Thyroid gland (tissue), 4 donors: Measurements from ENCODE around the gene LDLRAD4. TPM values are rescaled to one million over a fixed set of nuclear protein-coding genes. Genes with fewer than 3 reads are reported as not detected.

ENCODE experiments used
- DNase-seq, 2 donors: peaks; one replicate each; pipeline ENCODE4 v3.0.0-alpha.2; 2019
- H3K27ac ChIP-seq, 3 donors: fragments of 200-600 bp; sonication (generic); 1 replicate in 2 of 3; 2 replicates in 1 of 3; pipeline ENCODE4 v1.5.1; 2016 to 2019; ENCODE audit warnings: mild to moderate bottlenecking in 1 of 3, moderate library complexity in 1 of 3
- H3K27me3 ChIP-seq: fragments of 200-600 bp; sonication (generic); one replicate; pipeline ENCODE4 v1.5.1; 2019
- H3K36me3 ChIP-seq, 2 donors: fragments of 200-600 bp; sonication (generic); one replicate each; pipeline ENCODE4 v1.5.1; 2016 to 2019
- H3K4me1 ChIP-seq, 2 donors: fragments of 200-600 bp; sonication (generic); one replicate each; pipeline ENCODE4 v1.5.1; 2017 to 2019
- H3K4me3 ChIP-seq, 3 donors: fragments of 200-600 bp; sonication (generic); replicated peaks in 1 of 3; 1 replicate in 2 of 3; 2 replicates in 1 of 3; pipeline ENCODE4 v1.5.1; 2016; ENCODE audit warnings: mild to moderate bottlenecking in 1 of 3
- H3K9me3 ChIP-seq: fragments of 200-600 bp; sonication (generic); one replicate; pipeline ENCODE4 v1.5.1; 2017
- CTCF ChIP-seq, 6 experiments: fragments of 200-600 bp in 3 of 6; fragments of 450-650 bp in 3 of 6; sonication (generic) in 3 of 6; IDR thresholded peaks; one replicate each; pipeline ENCODE4 v1.5.1; 2016 to 2019; ENCODE audit warnings: antibody characterized with exemption in 6 of 6, mild to moderate bottlenecking in 2 of 6, inconsistent platforms in 1 of 6, moderate library complexity in 1 of 6
- POLR2A ChIP-seq, 2 donors: fragments of 450-650 bp; IDR thresholded peaks; one replicate each; pipeline ENCODE4 v1.6.1; 2017; ENCODE audit warnings: antibody characterized with exemption in 2 of 2, mild to moderate bottlenecking in 2 of 2, moderate library complexity in 1 of 2
- WGBS, 2 donors: methylation state at CpG; one replicate each; pipeline ENCODE4 v1.1.5; 2017; 5-methylcytosine and 5-hydroxymethylcytosine counted together
- intact Hi-C: fragments of 100-400 bp; cut with DNase I; formaldehyde crosslinking; loops from one replicate; pipeline ENCODE4 v1.15.1; 2023
- total RNA-seq, 4 donors: library from RNA; depleted of rRNA; stranded (reverse); fragments of >200 nt; gene quantifications; one replicate each; pipeline ENCODE4 v1.2.3, GENCODE V29; 2016

LDLRAD4 gene
- total RNA-seq, 4 donors from 2014 or later: 23.7 to 35.7 (median 29.7) TPM

- intact Hi-C loops: no loop called here
- H3K9me3 ChIP-seq: no peaks in the 10 kb centered on the region
- H3K4me1 ChIP-seq: peaks cover 4 to 29% of the 10 kb centered on the region in 2 donors
- WGBS, 2 donors: 67 to 76% methylated on average over 3 of the region's 3 CpGs
- H3K4me3 ChIP-seq: no peak overlapping the region
- H3K36me3 ChIP-seq: no peaks in the 10 kb centered on the region
- H3K27me3 ChIP-seq: no peaks in the 10 kb centered on the region
- no peak for DNase-seq
- TF ChIP-seq CTCF (IDR thresholded peaks at IDR 0.05): no peak
- TF ChIP-seq POLR2A (IDR thresholded peaks at IDR 0.05): no peak
- H3K27ac ChIP-seq: no peak overlapping the region
These were observed 337.9 kb downstream of the LDLRAD4 start for GRCh38 chr18:13556502-13556901.

GRCh38 chr18:13558124-13558523 lies 339.6 kb downstream of the LDLRAD4 start:
- DNase-seq: peak; percentile 34 to 44
- WGBS, 2 donors: 4 to 8% methylated on average over 5 of the region's 5 CpGs
- TF ChIP-seq CTCF (IDR thresholded peaks at IDR 0.05): peak in 5 of 6 experiments; percentile 35 to 73 (median 61)
- no peak for TF ChIP-seq POLR2A (IDR thresholded peaks at IDR 0.05)

DNA sequence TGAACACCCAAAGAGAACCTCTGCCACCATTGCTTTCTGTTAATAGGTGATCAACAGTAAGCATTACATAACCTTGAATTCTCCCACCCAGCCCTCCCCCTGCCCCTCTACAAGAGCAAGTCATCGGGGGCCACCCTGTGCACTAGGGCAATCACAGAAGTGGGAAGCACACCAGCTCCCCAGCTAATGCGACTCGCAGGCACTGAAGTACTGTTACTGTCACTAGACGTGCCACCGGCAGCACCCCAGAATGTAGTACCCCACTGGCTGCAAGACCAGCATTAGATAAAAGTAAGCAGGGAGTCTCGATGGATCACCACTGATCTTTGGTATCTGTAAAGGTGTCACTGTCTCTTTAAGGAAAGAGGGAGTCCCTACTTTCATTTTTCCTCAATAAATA lies 340.2 kb downstream of the LDLRAD4 start:
- no peak for TF ChIP-seq POLR2A (IDR thresholded peaks at IDR 0.05)
- TF ChIP-seq CTCF (IDR thresholded peaks at IDR 0.05): no peak
- intact Hi-C loops: no loop called here
- WGBS, 2 donors: 70 to 78% methylated on average over 6 of the region's 6 CpGs

More at GRCh38 chr18:13558124-13558523, 339.6 kb downstream of the LDLRAD4 start:
- H3K27me3 ChIP-seq: no peaks in the 10 kb centered on the region
- H3K9me3 ChIP-seq: no peaks in the 10 kb centered on the region
- no peak overlapping the region for H3K4me3 ChIP-seq
- H3K4me1 ChIP-seq: peaks cover 13 to 36% of the 10 kb centered on the region in 2 donors
- no peaks in the 10 kb centered on the region for H3K36me3 ChIP-seq
- H3K27ac ChIP-seq: no peak overlapping the region
- intact Hi-C loops: no loop called here

DNA sequence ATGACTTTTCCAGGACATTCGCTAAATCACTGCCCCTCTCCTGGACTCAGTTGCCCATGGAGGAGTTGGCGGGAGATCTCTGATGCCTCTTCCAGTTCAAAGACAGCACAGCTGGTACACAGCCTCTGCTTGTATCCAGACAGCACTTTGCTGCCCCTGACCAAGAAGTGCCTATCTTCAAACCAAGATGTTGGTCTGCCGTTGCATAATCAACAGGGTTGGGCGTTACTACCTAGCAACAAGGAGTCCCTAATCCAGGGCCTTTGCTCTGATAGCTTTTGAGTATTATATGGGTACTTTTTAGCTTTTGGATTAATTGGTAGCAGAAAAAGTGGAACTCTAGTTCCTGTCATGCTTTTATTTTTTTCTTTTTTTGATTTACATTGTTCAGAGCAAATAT lies 341.2 kb downstream of the LDLRAD4 start:
- Histone ChIP-seq H3K4me3 (no peak overlapping the region), H3K4me1 (peaks cover 23 to 52% of the 10 kb centered on the region in 2 donors), H3K27ac (no peak overlapping the region), H3K27me3 (no peaks in the 10 kb centered on the region), H3K36me3 (no peaks in the 10 kb centered on the region), H3K9me3 (no peaks in the 10 kb centered on the region)
- TF ChIP-seq POLR2A (IDR thresholded peaks at IDR 0.05) (no peak), CTCF (IDR thresholded peaks at IDR 0.05) (no peak)
- WGBS, 2 donors: 54 to 68% methylated on average over 4 of the region's 4 CpGs
- intact Hi-C loops: loop anchor here (10.0 kb wide), 2 partner anchors 55 to 245 kb away; no protein-coding TSS in a partner anchor
- peak in 1 of 2 donors; percentile 35 for DNase-seq

More for the DNA sequence above, 340.2 kb downstream of the LDLRAD4 start:
- H3K4me1 ChIP-seq: peaks cover 14 to 42% of the 10 kb centered on the region in 2 donors
- H3K27ac ChIP-seq: no peak overlapping the region
- no peaks in the 10 kb centered on the region for H3K36me3 ChIP-seq
- H3K9me3 ChIP-seq: no peaks in the 10 kb centered on the region
- no peak for DNase-seq
- no peak overlapping the region for H3K4me3 ChIP-seq
- no peaks in the 10 kb centered on the region for H3K27me3 ChIP-seq

GRCh38 chr18:13560306-13560705 lies 341.7 kb downstream of the LDLRAD4 start:
- Histone ChIP-seq H3K4me1 (peaks cover 28 to 57% of the 10 kb centered on the region in 2 donors), H3K36me3 (no peaks in the 10 kb centered on the region), H3K4me3 (no peak overlapping the region), H3K27ac (peak overlapping the region in 1 of 3 donors; percentile 8), H3K9me3 (no peaks in the 10 kb centered on the region), H3K27me3 (no peaks in the 10 kb centered on the region)
- no peak for DNase-seq
- intact Hi-C loops: loop anchor here (10.0 kb wide), 2 partner anchors 54 to 244 kb away; no protein-coding TSS in a partner anchor
- 92 to 97% methylated on average over 3 to 5 of the region's 5 CpGs for WGBS, 2 donors
- no peak for TF ChIP-seq POLR2A (IDR thresholded peaks at IDR 0.05)
- TF ChIP-seq CTCF (IDR thresholded peaks at IDR 0.05): no peak
